HFF-Myc (cell line): ENCODE data around the gene CRYGA.
A peak's percentile ranks its signal among the peaks of the same experiment; 100 is the strongest.

ENCODE experiments used
- DNase-seq: peaks from one replicate; pipeline ENCODE4 v3.0.0-alpha.2; 2011; ENCODE audit warnings: low read depth; ENCODE audit errors: extremely low read depth
- H3K4me3 ChIP-seq: replicated peaks from 2 replicates; pipeline ENCODE4 v1.5.1; 2011; ENCODE audit warnings: low read depth, mild to moderate bottlenecking, control low read depth, low read length
- CTCF ChIP-seq: IDR thresholded peaks from 2 replicates; pipeline ENCODE4 v1.5.1; 2012; ENCODE audit warnings: mild to moderate bottlenecking, low read depth, low read length, control low read depth; ENCODE audit errors: missing control alignments

CRYGA gene

GRCh38 chr2:208172125-208172524, 8.7 kb upstream of the CRYGA start:
- no peak for DNase-seq
- TF ChIP-seq CTCF: no peak
- no peak overlapping the region for H3K4me3 ChIP-seq

GRCh38 chr2:208164951-208165755, 1.8 kb upstream of the CRYGA start:
- DNase-seq: no peak
- TF ChIP-seq CTCF: no peak
- H3K4me3 ChIP-seq: no peak overlapping the region

- no peak for TF ChIP-seq CTCF
- no peak for DNase-seq
- no peak overlapping the region for H3K4me3 ChIP-seq
Observed at GRCh38 chr2:208156439-208156838, 7.0 kb downstream of the CRYGA start.

- no peak for TF ChIP-seq CTCF
- DNase-seq: no peak
- no peak overlapping the region for H3K4me3 ChIP-seq
Observed at GRCh38 chr2:208153156-208153555, 10.2 kb downstream of the CRYGA start.

GRCh38 chr2:208150956-208151355, 12.4 kb downstream of the CRYGA start:
- TF ChIP-seq CTCF: no peak
- no peak overlapping the region for H3K4me3 ChIP-seq
- DNase-seq: no peak

- TF ChIP-seq CTCF: no peak
- no peak overlapping the region for H3K4me3 ChIP-seq
- no peak for DNase-seq
Observed at GRCh38 chr2:208150094-208150493, 13.3 kb downstream of the CRYGA start.

GRCh38 chr2:208148803-208149202, 14.6 kb downstream of the CRYGA start:
- peak; percentile 23 for TF ChIP-seq CTCF
- no peak overlapping the region for H3K4me3 ChIP-seq
- no peak for DNase-seq
